ENCODE measurements around the gene RIOK1.
"Not testable (repeated sequence)": the region's sequence is repeated elsewhere in the genome, so short reads cannot be mapped to it uniquely, and the experiment has no call there.

Gene RIOK1

DNA sequence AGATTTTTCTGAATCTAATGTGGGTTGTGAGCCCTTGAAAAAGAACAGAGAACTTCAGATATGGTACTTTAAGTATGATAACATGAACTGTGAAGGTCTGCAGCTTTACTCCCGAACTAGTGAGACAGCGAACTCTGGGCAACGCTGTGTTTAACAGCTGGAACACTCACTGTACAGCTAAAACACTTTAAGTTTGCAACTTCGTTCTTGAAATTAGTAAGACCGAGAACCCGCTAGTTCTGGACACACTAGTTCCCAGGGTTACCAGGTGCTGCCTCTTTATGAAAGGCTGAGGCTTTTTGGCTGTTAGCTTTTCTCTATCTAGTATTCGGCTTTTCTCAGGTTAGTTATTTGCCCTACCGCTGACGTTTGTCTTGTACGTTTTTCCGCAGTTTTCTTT is 52.9 kb downstream of the RIOK1 start:
- DNase-seq: no peak

DNA sequence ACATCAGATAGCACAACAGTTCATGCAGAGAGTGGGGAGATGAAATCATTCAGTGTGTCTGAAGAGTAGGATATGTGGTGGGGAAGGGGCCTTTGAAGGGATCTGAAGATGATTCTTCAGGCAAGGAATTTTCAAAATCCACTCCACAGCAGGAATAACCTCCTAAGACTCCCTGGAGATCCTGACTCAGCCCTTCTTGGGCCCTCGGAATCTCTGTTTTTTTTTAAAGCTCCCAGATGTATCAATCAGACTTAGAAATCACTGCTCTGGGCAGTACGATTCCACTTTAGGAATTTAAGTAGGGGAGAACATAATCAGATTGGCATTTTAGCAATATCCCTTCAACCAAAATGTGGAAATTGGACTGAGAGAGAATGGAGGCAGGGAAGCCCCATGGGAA is 55.5 kb downstream of the RIOK1 start:
- DNase-seq: no peak

DNA sequence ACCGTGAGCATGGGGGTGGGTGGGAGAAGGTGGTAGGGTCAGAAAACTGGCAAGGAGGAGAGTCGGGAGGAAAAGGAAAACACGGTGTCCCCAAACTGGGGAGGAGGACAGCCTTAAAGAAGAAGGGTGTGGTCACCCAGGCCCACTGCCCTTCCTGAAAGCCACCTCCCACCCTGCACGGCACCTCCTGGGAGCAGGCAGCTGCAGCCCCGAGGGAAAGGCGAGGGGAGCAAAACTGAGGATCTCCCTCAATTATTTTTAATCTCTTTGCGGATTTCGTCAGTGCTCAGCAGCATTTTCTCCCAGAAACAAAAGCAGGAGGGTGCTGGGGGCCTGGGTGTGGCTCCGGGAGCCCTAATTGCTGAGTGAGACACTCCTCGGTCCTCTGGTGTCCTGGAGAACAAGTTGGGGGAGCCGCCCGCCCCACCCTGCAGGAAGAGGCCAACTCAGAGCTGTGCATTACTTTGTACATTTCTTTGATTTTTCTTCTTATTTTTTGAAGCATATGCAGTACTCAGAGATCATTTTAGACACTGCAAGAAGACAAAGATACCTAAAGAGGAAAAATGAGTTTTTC is 56.4 kb downstream of the RIOK1 start:
- DNase-seq: no peak

DNA sequence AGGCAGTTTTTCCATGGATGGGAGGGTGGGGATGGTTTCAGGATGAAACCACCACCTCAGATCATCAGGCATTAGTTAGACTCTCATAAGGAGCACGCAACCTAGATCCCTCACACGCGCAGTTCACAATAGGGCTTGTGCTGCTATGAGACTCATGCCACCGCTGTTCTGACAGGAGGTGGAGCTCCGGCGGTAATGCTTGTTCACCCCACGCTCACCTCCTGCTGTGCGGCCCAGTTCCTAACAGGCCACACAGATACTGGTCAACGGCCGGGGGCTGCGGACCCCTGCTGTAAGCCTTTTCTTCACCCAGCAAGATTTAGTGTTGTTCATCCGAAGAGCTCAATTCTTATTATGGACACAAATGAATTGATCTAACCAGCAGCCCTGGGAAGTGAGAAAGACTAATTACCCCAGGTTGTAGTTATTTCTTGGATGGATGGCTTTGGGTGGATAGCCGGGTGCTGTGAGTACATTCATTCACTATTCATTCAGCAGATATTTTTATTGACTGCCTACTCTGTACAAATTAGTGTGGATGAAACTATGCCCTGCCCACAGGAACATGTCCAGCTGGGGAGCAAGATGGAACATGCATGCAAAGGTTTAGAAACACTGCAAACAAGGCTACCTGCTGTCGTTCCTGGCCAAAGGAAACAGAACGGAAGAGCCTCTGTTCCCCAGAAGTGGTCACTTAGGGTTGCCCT is 57.2 kb downstream of the RIOK1 start:
- DNase-seq: no peak

DNA sequence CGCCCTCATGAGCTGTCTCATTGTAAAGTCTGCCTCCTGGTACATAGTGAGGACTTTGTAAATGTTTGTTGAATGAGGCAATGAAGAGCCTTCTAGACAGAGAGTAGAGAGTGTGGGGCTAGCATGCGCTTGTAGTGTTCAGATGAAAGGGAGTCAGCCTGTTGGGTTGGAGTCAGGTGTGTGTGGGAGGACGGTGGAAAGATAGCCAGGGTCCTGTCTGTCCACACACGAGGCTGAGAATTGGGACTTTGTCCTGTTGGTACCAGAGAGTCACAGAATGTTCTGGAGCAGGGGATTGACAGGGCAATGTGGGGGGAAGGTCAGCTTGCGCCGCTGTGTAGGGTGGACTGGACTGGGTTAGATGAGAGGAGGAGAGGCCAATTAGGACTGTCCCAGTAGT is 58.6 kb downstream of the RIOK1 start:
- no peak for DNase-seq

DNA sequence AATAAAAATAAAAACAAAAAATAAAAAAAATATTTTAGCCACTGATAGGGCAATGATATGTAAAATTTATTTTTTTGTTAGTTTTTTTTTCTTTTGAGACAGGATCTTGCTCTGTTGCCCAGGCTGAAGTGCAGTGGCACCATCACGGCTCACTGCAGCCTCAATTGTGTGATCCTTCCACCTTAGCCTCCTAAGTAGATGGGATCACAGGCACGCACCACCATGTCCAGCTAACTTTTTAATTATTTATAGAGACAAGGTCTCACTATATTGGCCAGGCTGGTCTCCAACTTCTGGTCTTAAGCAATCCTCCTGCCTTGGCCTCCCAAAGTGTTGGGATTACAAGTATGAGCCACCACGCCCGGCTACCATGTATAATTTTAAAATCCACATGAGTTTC is 59.4 kb downstream of the RIOK1 start:
- no peak for DNase-seq

DNA sequence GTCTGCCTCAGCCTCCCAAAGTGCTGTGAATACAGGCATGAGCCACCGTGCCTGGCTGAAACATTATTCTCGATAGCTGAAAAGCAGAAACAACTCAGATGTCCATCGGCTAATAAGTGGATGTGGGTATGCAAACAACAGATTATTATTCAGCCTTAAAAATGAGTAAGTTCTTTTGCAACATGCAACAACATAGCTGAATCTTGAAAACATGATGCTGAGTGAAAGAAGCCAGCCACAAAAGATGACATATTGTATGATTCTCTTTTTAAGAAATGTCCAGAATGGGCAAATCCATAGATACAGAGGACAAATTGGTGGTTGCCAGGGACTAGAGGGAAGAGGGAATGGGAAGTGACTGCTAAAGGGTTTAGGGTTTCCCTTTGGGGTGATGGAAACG is 61.7 kb downstream of the RIOK1 start:
- DNase-seq: no peak

DNA sequence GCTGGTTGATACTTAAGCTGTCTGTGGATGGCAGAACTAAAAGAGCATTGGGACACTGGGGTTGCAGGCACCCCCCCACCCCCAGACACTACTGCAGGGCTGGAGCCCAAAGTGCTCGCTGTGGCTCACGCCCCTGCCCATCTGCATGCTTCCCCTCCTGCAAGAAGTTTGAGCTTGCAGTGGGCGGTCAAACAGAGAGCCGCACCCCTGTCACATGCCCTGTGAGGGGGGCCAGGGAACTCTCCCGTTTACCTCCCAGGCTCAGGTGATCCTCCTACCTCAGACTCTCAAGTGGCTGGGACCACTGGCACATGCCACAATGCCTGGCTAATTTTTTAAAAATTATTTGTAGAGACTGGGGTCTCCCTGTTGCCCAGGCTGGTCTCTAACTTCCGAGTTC is 63.3 kb downstream of the RIOK1 start:
- no peak for DNase-seq

DNA sequence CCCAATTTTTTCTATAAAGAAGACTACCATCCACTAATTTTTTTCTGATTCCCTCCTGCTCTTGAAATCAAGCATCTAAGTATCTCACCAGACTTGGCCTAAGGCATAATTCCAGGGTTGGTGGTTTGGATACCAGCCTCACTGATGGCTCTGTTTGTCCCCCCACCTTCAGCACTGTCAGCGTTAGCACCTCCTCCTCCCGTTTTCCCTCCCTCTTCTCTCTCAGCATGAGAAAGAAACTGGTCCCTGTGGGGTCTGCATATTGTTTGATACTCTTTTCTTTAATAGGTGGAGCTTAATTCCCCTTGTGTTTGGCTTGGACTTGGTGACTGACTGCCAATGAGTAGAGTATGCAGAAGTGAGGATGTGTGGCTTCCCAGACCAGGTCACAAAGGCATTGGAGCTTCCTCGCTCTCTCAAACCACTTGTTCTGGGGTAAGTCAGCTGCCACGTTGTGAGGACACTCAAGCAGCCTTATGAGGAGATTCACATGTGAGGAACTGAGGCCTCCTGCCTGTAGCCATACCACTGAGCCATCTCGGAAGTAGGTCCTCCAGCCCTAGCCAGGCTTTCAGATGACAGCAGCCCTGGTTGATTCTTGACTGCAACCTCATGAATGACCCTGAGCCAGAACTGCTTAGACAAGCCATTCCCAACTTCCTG is 65.2 kb downstream of the RIOK1 start:
- DNase-seq: no peak

DNA sequence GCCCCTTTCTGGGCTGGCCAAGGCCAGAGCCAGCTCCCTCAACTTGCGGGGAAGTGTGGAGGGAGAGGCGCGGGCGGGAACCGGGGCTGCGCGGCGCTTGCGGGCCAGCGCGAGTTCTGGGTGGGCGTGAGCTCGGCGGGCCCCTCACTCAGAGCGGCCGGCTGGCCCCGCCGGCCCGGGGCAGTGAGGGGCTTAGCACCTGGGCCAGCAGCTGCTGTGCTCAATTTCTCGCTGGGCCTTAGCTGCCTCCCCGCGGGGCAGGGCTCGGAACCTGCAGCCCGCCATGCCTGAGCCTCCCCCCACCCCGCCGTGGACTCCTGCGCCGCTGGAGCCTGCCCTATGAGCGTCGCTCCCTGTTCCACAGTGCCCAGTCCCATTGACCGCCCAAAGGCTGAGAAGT is 66.7 kb downstream of the RIOK1 start:
- DNase-seq: not testable (repeated sequence)

DNA sequence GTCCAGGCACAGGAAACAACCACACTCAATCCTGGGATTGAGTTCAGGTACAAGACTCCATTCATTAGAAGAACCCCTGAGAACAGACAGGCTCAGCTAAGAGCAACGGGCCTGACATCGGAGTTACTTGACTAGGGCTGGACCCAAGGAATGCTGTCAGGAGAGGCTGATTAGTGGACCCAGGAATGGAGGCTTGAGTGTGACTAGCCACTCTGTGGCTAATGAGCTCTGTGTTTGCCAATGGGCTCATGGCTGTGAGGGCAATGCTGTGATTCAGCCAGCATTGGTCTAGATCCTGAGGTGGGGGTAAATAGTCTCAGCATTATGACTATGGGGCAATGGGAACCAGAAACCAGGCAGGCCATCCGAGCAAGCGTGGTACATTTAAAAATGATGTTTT is 71.8 kb downstream of the RIOK1 start:
- no peak for DNase-seq

DNA sequence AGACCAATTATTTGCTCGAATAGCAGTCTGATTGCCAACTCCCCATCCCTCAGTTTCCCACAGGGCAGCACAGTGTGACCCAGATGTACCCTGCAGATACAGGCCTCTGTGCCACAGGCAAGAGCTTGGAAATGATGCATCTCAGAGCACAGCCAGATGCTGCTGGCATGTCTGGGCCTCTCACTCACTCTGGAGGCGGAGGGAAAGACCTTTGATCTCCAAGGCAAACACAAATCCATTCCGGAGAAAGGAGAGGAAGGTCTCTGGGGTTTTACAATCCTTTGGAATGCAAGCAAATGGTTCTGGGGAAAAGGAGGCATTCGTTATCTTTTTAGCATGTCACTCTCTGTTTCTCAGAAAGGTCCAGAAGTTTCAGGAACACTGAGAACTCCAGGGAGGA is 74.2 kb downstream of the RIOK1 start:
- DNase-seq: no peak

DNA sequence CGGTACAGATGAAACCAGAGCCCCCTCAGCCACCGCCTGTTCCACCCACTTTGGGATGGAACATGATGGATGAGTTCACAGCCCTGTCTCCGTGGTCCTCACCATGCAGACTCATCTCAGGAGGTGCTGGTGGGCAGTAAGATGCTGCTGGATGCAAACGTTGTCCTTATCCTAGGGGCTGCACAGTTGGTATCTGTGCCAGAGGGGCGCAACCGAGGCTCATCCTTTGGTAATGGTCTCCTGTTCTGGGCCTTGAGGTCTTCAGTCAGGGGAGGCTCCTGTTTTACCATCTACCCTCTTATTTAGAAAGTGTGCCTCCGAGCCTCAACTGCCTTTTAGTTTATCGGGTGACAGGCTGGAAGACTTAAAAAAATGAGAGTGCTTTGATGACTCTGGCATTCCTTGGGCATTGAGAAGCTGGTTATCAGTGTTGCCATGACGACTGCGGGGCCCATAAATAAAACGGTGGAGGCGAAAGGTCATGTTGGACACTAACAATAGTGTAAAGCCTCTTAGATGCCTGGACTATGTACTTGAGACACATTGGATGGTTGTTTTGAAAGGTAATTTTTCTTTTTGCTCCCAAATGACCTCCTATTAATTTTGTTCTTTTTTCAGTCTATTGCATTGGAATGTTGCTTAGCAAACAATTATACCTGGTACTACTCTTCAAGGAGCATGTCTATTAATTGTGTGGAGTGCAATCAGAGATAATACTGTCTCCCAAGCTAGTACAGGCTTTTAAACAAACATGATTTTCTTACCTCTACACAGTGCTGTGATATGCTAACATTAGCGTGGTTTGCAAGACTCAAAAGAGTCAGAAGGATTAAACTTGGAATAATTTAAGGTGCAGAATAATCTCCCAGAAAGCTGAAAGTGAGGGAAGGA is 77.6 kb downstream of the RIOK1 start:
- no peak for DNase-seq
